Neural progenitor cell (in vitro differentiated cells): ENCODE data around the gene BIRC3.

Source experiments
- CTCF ChIP-seq: fragments of 200-600 bp; sonication (generic); IDR thresholded peaks from 2 replicates; pipeline ENCODE4 v1.5.1; 2017; ENCODE audit warnings: antibody characterized with exemption, mild to moderate bottlenecking
- EZH2 ChIP-seq: fragments of 200-600 bp; sonication (generic); IDR thresholded peaks from 2 replicates; pipeline ENCODE4 v1.6.1; 2017; ENCODE audit warnings: antibody characterized with exemption, mild to moderate bottlenecking, moderate library complexity
- EZH2phosphoT487 ChIP-seq: fragments of 200-600 bp; sonication (generic); IDR thresholded peaks from 2 replicates; pipeline ENCODE4 v1.6.1; 2017; ENCODE audit warnings: antibody characterized with exemption

GRCh38 chr11:102307727-102308038, 9.6 kb upstream of the BIRC3 start:
- TF ChIP-seq CTCF (no peak), EZH2 (no peak), EZH2phosphoT487 (no peak)
